Measurements from ENCODE around the gene GRIA4. TPM values are rescaled to one million over a fixed set of nuclear protein-coding genes. Genes with fewer than 3 reads are reported as not detected.
"Not testable (repeated sequence)": the region's sequence is repeated elsewhere in the genome, so short reads cannot be mapped to it uniquely, and the experiment has no call there.

Gene GRIA4
- total RNA-seq, 1 donor from 2014 or later = not detected

GRCh38 chr11:105785850-105786249, 176.0 kb downstream of the GRIA4 start:
- not testable (repeated sequence) for DNase-seq (ENCODE audit: low read depth)

GRCh38 chr11:105786741-105787140, 176.9 kb downstream of the GRIA4 start:
- DNase-seq (ENCODE audit: low read depth) = no peak

- DNase-seq (ENCODE audit: low read depth) = no peak
Observed at GRCh38 chr11:105789579-105790420, 179.9 kb downstream of the GRIA4 start.

- no peak for DNase-seq (ENCODE audit: low read depth)
Observed at GRCh38 chr11:105790840-105791239, 181.0 kb downstream of the GRIA4 start.

GRCh38 chr11:105793092-105793491, 183.2 kb downstream of the GRIA4 start:
- no peak for DNase-seq (ENCODE audit: low read depth)

- no peak for DNase-seq (ENCODE audit: low read depth)
Observed at GRCh38 chr11:105799263-105799662, 189.4 kb downstream of the GRIA4 start.

- DNase-seq (ENCODE audit: low read depth) = no peak
Observed at GRCh38 chr11:105799728-105800462, 190.0 kb downstream of the GRIA4 start.

GRCh38 chr11:105802390-105802789, 192.5 kb downstream of the GRIA4 start:
- no peak for DNase-seq (ENCODE audit: low read depth)

GRCh38 chr11:105811242-105811641, 201.4 kb downstream of the GRIA4 start:
- no peak for DNase-seq (ENCODE audit: low read depth)

GRCh38 chr11:105821372-105821771, 211.5 kb downstream of the GRIA4 start:
- no peak for DNase-seq (ENCODE audit: low read depth)

- no peak for DNase-seq (ENCODE audit: low read depth)
Observed at GRCh38 chr11:105821781-105822180, 211.9 kb downstream of the GRIA4 start.

GRCh38 chr11:105823495-105824033, 213.7 kb downstream of the GRIA4 start:
- DNase-seq (ENCODE audit: low read depth) = no peak

- no peak for DNase-seq (ENCODE audit: low read depth)
Observed at GRCh38 chr11:105824457-105825013, 214.7 kb downstream of the GRIA4 start.

- DNase-seq (ENCODE audit: low read depth) = no peak
Observed at GRCh38 chr11:105825141-105825540, 215.3 kb downstream of the GRIA4 start.

GRCh38 chr11:105827906-105828305, 218.0 kb downstream of the GRIA4 start:
- no peak for DNase-seq (ENCODE audit: low read depth)

- DNase-seq (ENCODE audit: low read depth) = no peak
Observed at GRCh38 chr11:105829084-105829483, 219.2 kb downstream of the GRIA4 start.

- DNase-seq (ENCODE audit: low read depth) = no peak
Observed at GRCh38 chr11:105834461-105834860, 224.6 kb downstream of the GRIA4 start.

- DNase-seq (ENCODE audit: low read depth) = peak; percentile 31
Observed at GRCh38 chr11:105838668-105839384, 229.0 kb downstream of the GRIA4 start.

- no peak for DNase-seq (ENCODE audit: low read depth)
Observed at GRCh38 chr11:105840391-105840790, 230.5 kb downstream of the GRIA4 start.

GRCh38 chr11:105852403-105852802, 242.5 kb downstream of the GRIA4 start:
- DNase-seq (ENCODE audit: low read depth) = no peak

- no peak for DNase-seq (ENCODE audit: low read depth)
Observed at GRCh38 chr11:105854269-105854668, 244.4 kb downstream of the GRIA4 start.

All from myocyte (in vitro differentiated cells).